GM21576 (cell line): ENCODE measurements around the gene EFHD1.
"Not testable (repeated sequence)": the region's sequence is repeated elsewhere in the genome, so short reads cannot be mapped to it uniquely, and the experiment has no call there.

Experiments
- ATAC-seq: cut with Tn5 transposase; IDR thresholded peaks from one replicate; pipeline ENCODE4 v1.9.1; 2021; ENCODE audit warnings: mild to moderate bottlenecking, moderate library complexity; ENCODE audit not compliant: unreplicated experiment

Gene EFHD1

DNA sequence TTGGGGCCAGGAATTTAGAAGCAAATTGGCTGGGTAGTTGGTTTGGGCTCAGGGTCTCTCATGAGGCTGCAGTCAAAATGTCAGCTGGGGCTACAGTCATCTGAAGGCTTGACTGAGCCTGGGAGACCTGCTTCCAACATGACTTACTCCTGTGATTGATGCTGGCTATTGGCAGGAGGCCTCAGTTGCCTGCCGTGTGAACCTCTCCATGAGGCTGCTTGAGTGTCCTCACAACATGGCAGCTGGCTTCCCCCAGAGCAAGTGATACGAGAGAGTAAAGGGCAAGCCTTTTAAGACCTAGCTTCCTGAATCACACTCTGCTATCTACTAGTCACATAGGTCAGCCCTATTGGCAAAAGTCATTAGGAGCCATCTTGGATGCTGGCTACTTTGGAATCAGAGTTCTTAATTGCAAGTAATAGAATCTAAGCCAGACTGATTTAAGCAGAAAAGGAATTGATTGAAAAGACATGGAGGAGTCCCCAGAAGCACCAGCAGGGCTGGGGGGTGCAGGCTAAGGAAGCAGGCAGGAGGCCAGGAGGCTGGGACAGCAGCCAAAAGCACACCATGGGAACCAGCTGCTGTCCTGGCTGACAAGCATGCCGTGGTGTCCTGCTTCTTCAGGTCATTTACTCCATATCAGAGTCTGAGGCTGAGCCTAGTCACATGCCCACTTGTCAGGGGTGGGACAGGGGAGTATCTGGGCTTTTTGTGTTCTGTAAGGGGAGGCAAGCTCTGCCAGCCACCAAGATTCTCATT is 55.9 kb downstream of the EFHD1 start:
- no peak for ATAC-seq

DNA sequence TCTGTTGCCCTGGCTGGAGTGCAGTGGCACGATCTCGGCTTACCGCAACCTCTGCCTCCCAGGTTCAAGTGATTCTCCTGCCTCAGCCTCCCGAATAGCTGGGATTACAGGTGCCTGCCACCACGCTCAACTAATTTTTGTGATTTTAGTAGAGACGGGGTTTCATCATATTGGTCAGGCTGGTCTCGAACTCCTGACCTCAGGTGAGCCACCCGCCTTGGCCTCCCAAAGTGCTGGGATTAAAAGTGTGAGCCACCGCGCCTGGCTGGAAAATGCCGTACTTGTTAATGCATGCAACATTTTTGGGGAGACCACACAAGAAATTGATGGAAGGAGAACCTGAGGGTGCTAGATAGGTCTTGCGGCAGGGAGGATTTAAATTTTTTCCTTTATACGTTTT is 57.7 kb downstream of the EFHD1 start:
- ATAC-seq: not testable (repeated sequence)

DNA sequence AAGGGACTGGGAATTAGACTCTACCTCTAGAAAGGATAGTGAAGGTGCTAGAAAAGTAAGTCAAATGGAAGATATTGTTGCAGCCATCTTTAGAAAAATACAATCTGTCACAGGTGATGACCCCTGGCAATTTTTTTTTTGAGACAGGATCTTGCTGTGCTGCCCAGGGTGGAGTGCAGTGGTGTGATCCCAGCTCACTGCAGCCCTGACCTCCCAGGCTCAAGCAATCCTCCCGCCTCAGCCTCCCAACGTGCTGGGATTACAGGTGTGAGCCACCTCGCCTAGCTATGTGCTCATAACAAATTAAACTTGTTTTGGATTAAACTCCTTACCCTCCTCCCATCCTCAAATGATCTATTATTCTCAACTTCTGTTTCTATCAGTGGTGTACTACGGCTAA is 59.9 kb downstream of the EFHD1 start:
- no peak for ATAC-seq

- ATAC-seq: no peak
These were observed 63.2 kb downstream of the EFHD1 start for GRCh38 chr2:232696609-232697058.

GRCh38 chr2:232697059-232697806 is 63.8 kb downstream of the EFHD1 start, which contains the start of gene GIGYF2:
GIGYF2 (plus strand) TSS chr2:232697331; CDS start chr2:232735198, 37,867 bp downstream.
- ATAC-seq: peak; percentile 74

DNA sequence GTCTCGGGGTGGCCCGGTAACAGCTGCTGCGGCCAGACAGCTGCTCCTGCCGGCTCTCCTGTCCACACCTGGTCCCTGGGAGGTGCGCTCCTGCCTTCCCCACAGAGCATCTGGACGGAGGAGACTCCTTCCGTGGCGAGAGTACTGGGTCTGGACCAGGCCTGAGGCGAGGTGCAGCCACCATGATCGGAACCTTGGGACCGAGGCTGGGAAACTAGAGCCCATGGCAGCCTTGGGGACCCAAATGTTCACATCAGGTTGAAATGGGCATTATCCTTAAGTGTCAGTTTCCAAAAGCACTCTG is 64.4 kb downstream of the EFHD1 start:
- peak; percentile 27 for ATAC-seq

DNA sequence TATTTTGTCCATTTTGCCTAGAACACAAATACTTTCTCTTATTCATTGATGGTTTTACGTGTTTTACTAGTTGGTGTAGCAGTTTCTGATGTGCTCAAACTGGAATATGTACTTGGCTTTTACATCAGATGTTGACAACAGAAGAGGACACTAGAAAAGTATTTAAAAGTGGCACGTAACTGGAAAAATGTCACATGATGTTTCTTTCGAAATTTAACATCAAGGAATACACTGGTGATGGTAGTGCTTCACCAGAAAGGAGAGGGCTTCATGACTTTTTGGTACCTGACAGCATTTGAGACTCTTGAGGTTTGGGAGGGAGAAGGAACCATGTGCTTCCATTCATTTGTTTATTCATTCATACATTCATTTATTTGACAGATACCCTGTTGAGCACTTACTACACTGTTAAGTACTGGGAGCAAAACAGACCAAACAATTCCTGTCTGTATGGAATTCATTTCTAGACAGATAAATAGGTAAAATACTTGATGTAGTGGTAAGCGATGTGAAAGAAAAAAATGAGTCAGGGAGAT is 65.2 kb downstream of the EFHD1 start:
- ATAC-seq: no peak

GRCh38 chr2:232699110-232699509 is 65.7 kb downstream of the EFHD1 start:
- ATAC-seq: no peak

DNA sequence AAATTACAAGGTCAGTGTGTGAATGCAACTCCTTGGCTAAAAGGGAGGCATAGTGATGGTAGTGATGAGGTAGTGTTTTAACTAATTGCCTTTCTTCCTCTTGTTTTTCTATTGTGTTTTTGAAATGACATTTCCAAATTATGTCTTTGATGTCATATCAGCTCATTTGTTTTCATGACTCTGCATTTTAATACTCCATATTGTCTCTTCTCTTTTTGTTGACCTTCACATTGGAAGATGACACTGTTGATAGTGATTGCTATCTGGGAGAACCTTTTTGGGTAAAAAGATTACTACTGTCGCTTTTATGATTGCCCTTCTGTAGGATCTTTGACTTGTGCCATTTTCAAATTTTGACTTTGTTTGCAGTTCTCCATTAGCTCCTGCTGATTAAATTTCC is 66.8 kb downstream of the EFHD1 start:
- no peak for ATAC-seq

DNA sequence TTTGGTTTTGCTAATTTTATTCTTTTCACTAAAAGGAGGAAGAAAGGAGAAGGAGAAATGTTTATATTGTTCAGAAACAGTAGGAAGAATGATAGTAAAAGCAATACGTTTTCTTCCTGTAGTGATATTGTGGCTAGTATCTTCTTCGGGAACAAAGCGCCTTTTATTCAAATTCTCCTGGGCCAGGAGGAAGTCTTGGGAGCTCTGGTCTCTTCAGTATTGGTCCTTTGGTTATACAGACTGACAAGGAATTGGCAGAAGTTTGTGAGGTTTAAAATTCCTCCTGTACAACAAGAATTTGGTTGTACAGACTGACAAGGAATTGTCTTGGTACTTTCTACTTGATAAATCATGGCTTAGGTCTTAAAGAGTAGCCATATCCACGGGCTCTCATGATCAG is 73.7 kb downstream of the EFHD1 start:
- ATAC-seq: no peak

- no peak for ATAC-seq
These were observed 80.1 kb downstream of the EFHD1 start for GRCh38 chr2:232713505-232713904.

DNA sequence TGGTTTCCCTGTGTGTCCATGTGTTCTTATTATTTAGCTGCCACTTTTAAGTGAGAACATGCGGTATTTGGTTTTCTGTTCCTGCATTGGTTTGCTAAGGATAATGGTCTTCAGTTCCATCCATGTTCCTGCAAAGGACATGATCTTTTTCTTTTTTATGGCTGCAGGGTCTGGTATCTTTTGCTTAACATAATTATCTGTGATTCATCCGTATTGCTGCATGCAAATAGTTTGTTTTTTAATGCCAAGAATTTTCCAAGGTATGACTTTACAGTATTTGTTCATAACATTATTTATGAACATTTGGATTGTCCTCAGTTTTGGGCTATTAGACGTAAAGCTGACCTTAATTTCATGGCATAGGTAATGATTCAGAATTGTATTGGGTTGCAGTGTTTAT is 81.6 kb downstream of the EFHD1 start:
- no peak for ATAC-seq

DNA sequence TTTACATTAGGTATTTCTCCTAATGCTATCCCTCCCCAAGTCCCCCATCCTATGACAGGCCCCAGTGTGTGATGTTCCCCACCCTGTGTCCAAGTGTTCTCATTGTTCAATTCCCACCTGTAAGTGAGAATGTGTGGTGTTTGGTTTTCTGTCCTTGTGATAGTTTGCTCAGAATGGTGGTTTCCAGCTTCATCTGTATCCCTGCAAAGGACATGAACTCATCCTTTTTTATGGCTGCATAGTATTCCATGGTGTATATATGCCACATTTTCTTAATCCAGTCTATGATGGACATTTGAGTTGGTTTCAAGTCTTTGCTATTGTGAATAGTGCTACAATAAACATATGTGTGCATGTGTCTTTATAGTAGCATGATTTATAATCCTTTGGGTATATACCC is 86.7 kb downstream of the EFHD1 start:
- ATAC-seq: not testable (repeated sequence)

- ATAC-seq: no peak
These were observed 87.9 kb downstream of the EFHD1 start for GRCh38 chr2:232721261-232721660.

GRCh38 chr2:232721882-232722281 is 88.5 kb downstream of the EFHD1 start:
- no peak for ATAC-seq

DNA sequence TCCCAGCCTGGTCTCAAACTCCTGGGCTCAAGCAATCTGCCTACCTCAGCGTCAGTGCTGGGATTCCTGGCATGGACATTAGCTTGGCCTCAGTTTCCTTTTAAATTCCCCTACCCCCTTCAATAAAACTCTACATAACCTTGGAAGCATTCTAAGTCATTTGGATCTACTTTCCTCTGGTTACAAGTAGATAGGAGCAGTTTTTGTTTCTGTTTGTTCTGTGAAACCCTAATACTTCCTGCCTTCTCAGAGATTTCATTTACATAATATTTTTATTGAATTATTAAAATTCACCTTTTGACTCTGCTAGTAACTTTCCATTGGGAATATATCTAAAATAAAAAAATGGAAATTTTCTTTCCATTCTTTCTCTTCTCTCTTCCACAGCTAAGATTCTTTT is 89.6 kb downstream of the EFHD1 start:
- no peak for ATAC-seq

DNA sequence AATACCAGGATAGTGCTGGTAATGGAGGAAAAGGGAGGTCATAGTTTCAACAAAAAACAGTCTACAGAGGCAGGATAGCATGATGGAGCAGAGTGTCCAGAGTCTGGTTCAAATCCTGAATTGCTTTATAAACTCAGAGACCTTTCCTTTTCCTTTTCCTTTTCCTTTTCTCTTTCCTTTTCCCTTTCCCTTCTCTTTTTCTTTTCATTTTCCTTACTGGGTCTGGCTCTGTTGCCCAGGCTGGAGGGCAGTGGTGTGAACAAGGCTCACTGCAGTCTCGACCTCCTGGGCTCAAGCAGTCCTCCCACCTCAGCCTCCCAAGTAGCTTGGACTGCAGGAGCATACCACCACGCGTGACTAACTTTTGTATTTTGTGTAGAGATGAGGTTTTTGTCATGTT is 95.4 kb downstream of the EFHD1 start:
- no peak for ATAC-seq

- ATAC-seq: no peak
These were observed 98.1 kb downstream of the EFHD1 start for GRCh38 chr2:232731470-232731869.
